ENCODE measurements around the gene GGA2. TPM values are rescaled to one million over a fixed set of nuclear protein-coding genes. Genes with fewer than 3 reads are reported as not detected.

Gene GGA2
- total and polyA plus RNA-seq, 2 donors (not counting 1 experiment from before 2014, with no cell fraction given) = 19.5 to 29.6 TPM

DNA sequence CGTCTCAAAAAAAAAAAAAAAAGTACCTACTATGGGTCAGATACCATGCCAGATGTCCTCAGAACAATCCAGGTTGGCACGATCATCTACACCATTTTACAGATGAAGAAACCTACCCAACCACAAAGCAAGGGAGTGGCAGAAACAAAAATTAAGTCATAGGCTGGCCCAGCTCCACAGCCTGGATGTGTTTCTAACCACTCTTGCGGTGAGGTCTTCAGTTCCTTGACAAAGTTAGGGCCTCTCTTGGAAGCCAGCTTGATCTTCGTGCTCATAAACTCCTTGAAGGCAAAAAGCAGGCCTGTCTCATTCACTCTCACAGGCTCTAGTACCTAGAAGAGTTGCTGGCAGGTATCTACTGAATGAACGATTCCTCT, 6.2 kb downstream of the GGA2 start:
- Histone ChIP-seq H3K9ac (ENCODE audit: insufficient read depth, low read length) (no peak overlapping the region), H3K79me2 (ENCODE audit: control insufficient read depth, insufficient read depth, low read length) (peaks cover 26% of the 10 kb centered on the region), H3K4me2 (ENCODE audit: extremely low read depth, insufficient read depth, low read length) (peak overlapping the region; percentile 27), H3K4me1 (ENCODE audit: control insufficient read depth, extremely low read depth, insufficient read depth, low read length) (peaks cover 13% of the 10 kb centered on the region), H3K36me3 (ENCODE audit: control insufficient read depth, insufficient read depth, low read length) (peaks cover 2% of the 10 kb centered on the region), H3K27me3 (ENCODE audit: control insufficient read depth, insufficient read depth, low read length) (no peaks in the 10 kb centered on the region), H3K27ac (ENCODE audit: insufficient read depth, low read length) (no peak overlapping the region), H2AFZ (ENCODE audit: low read length) (no peak overlapping the region), H3K4me3 (replicated peaks in 1 of 4; ENCODE audit: control extremely low read depth in 1 of 4, insufficient read depth in 1 of 4, low read depth in 3 of 4, low read length in 4 of 4) (no peak overlapping the region), H4K20me1 (ENCODE audit: control insufficient read depth, extremely low read depth, insufficient read depth, low read length) (peaks cover 5% of the 10 kb centered on the region), H3K9me3 (ENCODE audit: control insufficient read depth, insufficient read depth, low read depth, low read length) (no peaks in the 10 kb centered on the region)
- peak; percentile 63 to 88 for DNase-seq (ENCODE audit: low read depth in 2 of 2)
- TF ChIP-seq, protein P1, sequence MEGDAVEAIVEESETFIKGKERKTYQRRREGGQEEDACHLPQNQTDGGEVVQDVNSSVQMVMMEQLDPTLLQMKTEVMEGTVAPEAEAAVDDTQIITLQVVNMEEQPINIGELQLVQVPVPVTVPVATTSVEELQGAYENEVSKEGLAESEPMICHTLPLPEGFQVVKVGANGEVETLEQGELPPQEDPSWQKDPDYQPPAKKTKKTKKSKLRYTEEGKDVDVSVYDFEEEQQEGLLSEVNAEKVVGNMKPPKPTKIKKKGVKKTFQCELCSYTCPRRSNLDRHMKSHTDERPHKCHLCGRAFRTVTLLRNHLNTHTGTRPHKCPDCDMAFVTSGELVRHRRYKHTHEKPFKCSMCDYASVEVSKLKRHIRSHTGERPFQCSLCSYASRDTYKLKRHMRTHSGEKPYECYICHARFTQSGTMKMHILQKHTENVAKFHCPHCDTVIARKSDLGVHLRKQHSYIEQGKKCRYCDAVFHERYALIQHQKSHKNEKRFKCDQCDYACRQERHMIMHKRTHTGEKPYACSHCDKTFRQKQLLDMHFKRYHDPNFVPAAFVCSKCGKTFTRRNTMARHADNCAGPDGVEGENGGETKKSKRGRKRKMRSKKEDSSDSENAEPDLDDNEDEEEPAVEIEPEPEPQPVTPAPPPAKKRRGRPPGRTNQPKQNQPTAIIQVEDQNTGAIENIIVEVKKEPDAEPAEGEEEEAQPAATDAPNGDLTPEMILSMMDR (conservative IDR thresholded peaks at IDR 0.05 in 1 of 2, IDR thresholded peaks at IDR 0.05 in 1 of 2; ENCODE audit: low read depth in 1 of 2, low read length in 2 of 2) = no peak
- no peak for TF ChIP-seq EZH2 (IDR thresholded peaks at IDR 0.05; ENCODE audit: low read length, missing control alignments)

DNA sequence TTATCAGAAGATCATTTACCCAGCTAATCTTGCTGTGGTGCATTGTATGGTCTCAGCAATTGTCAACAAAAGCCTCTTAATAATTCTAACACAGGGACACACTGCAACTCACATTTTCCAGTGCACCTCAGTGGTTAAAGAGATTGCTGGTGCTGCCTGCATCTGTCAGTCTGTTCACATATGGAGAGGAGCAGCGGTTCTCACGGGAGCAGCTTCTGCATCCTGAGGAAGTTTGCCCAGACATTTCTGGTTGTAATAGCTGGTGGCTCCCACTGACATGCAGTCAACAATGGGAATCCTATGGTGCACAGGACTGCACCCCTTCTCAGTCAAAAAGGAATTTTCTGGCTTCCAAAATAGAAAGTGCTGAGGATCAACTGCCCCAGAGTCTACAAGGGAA, 7.8 kb downstream of the GGA2 start:
- H3K4me2 ChIP-seq (ENCODE audit: extremely low read depth, insufficient read depth, low read length) = no peak overlapping the region
- no peak overlapping the region for H3K9ac ChIP-seq (ENCODE audit: insufficient read depth, low read length)
- H3K36me3 ChIP-seq (ENCODE audit: control insufficient read depth, insufficient read depth, low read length) = peaks cover 2% of the 10 kb centered on the region
- no peak overlapping the region for H3K27ac ChIP-seq (ENCODE audit: insufficient read depth, low read length)
- no peaks in the 10 kb centered on the region for H3K27me3 ChIP-seq (ENCODE audit: control insufficient read depth, insufficient read depth, low read length)
- peaks cover 4% of the 10 kb centered on the region for H4K20me1 ChIP-seq (ENCODE audit: control insufficient read depth, extremely low read depth, insufficient read depth, low read length)
- peaks cover 19% of the 10 kb centered on the region for H3K79me2 ChIP-seq (ENCODE audit: control insufficient read depth, insufficient read depth, low read length)
- no peak overlapping the region for H2AFZ ChIP-seq (ENCODE audit: low read length)
- DNase-seq (ENCODE audit: low read depth in 2 of 2) = no peak
- H3K4me1 ChIP-seq (ENCODE audit: control insufficient read depth, extremely low read depth, insufficient read depth, low read length) = peaks cover 11% of the 10 kb centered on the region
- no peaks in the 10 kb centered on the region for H3K9me3 ChIP-seq (ENCODE audit: control insufficient read depth, insufficient read depth, low read depth, low read length)
- H3K4me3 ChIP-seq (replicated peaks in 1 of 4; ENCODE audit: control extremely low read depth in 1 of 4, insufficient read depth in 1 of 4, low read depth in 3 of 4, low read length in 4 of 4) = no peak overlapping the region
- TF ChIP-seq, protein P1 (conservative IDR thresholded peaks at IDR 0.05 in 1 of 2, IDR thresholded peaks at IDR 0.05 in 1 of 2; ENCODE audit: low read depth in 1 of 2, low read length in 2 of 2) = no peak
- TF ChIP-seq EZH2 (IDR thresholded peaks at IDR 0.05; ENCODE audit: low read length, missing control alignments) = no peak

DNA sequence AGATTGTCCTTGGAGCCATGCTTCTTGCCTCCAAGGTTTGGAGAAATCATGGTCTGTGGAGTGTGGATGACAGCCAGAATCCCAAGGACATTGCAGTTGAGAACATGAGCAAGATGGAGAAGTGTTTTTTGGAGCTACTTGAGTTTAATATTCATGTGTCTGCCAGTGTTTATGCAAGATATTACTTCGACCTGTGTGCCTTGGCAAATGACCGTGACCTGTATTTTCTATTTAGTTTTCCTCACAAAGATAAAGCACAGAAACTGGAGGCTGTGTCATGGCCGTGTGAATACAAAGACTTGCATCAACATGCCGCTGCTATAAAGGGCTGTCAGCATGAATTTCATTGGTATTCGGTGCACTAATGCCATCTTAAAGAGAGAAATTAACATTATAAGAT, 9.0 kb downstream of the GGA2 start:
- no peaks in the 10 kb centered on the region for H3K27me3 ChIP-seq (ENCODE audit: control insufficient read depth, insufficient read depth, low read length)
- peaks cover 13% of the 10 kb centered on the region for H3K79me2 ChIP-seq (ENCODE audit: control insufficient read depth, insufficient read depth, low read length)
- no peak overlapping the region for H3K4me2 ChIP-seq (ENCODE audit: extremely low read depth, insufficient read depth, low read length)
- H3K9ac ChIP-seq (ENCODE audit: insufficient read depth, low read length) = no peak overlapping the region
- H3K9me3 ChIP-seq (ENCODE audit: control insufficient read depth, insufficient read depth, low read depth, low read length) = no peaks in the 10 kb centered on the region
- DNase-seq (ENCODE audit: low read depth in 2 of 2) = no peak
- no peak overlapping the region for H3K27ac ChIP-seq (ENCODE audit: insufficient read depth, low read length)
- H3K4me3 ChIP-seq (replicated peaks in 1 of 4; ENCODE audit: control extremely low read depth in 1 of 4, insufficient read depth in 1 of 4, low read depth in 3 of 4, low read length in 4 of 4) = no peak overlapping the region
- peaks cover 11% of the 10 kb centered on the region for H3K4me1 ChIP-seq (ENCODE audit: control insufficient read depth, extremely low read depth, insufficient read depth, low read length)
- TF ChIP-seq, protein P1 (conservative IDR thresholded peaks at IDR 0.05 in 1 of 2, IDR thresholded peaks at IDR 0.05 in 1 of 2; ENCODE audit: low read depth in 1 of 2, low read length in 2 of 2) = no peak
- TF ChIP-seq EZH2 (IDR thresholded peaks at IDR 0.05; ENCODE audit: low read length, missing control alignments) = no peak
- H3K36me3 ChIP-seq (ENCODE audit: control insufficient read depth, insufficient read depth, low read length) = peaks cover 2% of the 10 kb centered on the region
- H2AFZ ChIP-seq (ENCODE audit: low read length) = no peak overlapping the region
- peaks cover 4% of the 10 kb centered on the region for H4K20me1 ChIP-seq (ENCODE audit: control insufficient read depth, extremely low read depth, insufficient read depth, low read length)
